A549 treated with Hydrocortisone at 1 μM for 4 hours (cell line): ENCODE measurements around the gene PHOX2B. TPM values are rescaled to one million over a fixed set of nuclear protein-coding genes. Genes with fewer than 3 reads are reported as not detected.

Experiments used
- total RNA-seq: library from RNA; stranded (reverse); fragments of 200-300 nt; extraction: Qiagen RNA extraction; gene quantifications from 5 replicates; pipeline ENCODE4 v1.2.3, GENCODE V29; 2022

PHOX2B gene
- 0.03 TPM in 1 of 5 replicates, not detected in the others for total RNA-seq

DNA sequence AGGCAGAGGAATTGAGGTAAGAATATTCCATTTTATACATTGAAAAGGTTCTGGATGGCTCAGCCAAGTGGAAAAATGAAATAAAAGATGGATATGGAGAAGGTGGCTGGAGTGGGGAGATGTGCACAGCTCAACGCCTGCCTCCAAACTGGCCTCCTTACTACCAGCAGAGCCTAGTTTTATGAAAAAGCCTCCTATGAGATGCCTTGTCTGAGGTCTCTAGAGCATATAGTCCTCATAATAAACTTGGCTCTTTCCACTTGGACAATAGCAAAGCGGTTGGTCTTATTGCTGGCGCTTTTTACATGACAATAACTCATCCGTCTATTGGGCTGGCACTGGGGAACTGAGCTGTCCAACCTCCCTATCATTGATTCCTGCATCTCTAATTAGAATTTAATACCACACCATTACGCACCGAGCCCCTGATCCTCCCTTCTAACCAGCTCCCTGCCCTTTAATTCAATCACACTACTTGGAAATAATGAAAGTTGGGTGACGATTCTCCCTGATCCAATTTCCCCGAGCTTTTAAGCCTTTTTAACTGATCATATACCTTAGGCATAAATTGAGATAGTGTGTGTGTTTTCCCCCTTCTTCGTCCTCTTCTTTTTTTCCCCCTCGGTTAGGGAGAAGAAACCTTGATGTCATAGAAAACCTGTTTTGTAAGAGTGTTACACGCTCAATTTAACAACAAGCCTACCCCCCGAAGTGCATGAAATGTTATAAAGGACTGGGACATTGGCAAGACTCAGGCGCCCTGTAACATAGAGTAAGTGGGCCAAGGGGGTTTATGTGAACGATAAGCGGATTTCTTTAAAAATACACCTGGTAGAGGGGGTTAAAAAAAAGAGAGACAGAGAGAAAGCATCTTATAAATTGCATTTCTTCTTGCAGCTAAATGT, at the start of gene PHOX2B:
PHOX2B (minus strand) TSS at position 155 of the 905 bp plus-strand sequence; CDS start at position 40, 115 bp downstream.

Other genes starting within 250 kb of the PHOX2B start
- gene LIMCH1, start 210.6 kb downstream of the PHOX2B start, total RNA-seq: 34.4 to 58.1 TPM (median 48.0 TPM) in 5 replicates
- 40.3 to 48.3 TPM (median 45.6 TPM) in 5 replicates for gene TMEM33, start 186.7 kb upstream of the PHOX2B start, total RNA-seq
- gene DCAF4L1, start 233.0 kb upstream of the PHOX2B start, total RNA-seq: 0.08 to 0.14 TPM (median 0.10 TPM) in 5 replicates
- gene SLC30A9, start 241.8 kb upstream of the PHOX2B start, total RNA-seq: 21.6 to 39.2 TPM (median 29.1 TPM) in 5 replicates